Right lobe of liver (tissue), 4 donors: Measurements from ENCODE around the gene CFAP46.

ENCODE experiments used
- POLR2A ChIP-seq: fragments of 450-650 bp; IDR thresholded peaks from one replicate; pipeline ENCODE4 v1.6.1; 2017; ENCODE audit warnings: antibody characterized with exemption, mild to moderate bottlenecking
- TF ChIP-seq, protein P1 (sequence below), 4 donors: fragments of 200-600 bp in 3 of 4; fragments of 450-650 bp in 1 of 4; IDR thresholded peaks; one replicate each; pipeline versions ENCODE4 v1.5.1 to v1.8.0; 2016 to 2022; ENCODE audit warnings: antibody characterized with exemption in 4 of 4, mild to moderate bottlenecking in 2 of 4
- donor health status: DM: no; HTN: no; CAD: no.
- donor health status: DM: no; HTN: no; CAD: no.
- donor health status: DM: no; HTN: yes; CAD: no.

GRCh38 chr10:132990684-132991545, 48.5 kb upstream of the CFAP46 start:
- TF ChIP-seq, protein P1, sequence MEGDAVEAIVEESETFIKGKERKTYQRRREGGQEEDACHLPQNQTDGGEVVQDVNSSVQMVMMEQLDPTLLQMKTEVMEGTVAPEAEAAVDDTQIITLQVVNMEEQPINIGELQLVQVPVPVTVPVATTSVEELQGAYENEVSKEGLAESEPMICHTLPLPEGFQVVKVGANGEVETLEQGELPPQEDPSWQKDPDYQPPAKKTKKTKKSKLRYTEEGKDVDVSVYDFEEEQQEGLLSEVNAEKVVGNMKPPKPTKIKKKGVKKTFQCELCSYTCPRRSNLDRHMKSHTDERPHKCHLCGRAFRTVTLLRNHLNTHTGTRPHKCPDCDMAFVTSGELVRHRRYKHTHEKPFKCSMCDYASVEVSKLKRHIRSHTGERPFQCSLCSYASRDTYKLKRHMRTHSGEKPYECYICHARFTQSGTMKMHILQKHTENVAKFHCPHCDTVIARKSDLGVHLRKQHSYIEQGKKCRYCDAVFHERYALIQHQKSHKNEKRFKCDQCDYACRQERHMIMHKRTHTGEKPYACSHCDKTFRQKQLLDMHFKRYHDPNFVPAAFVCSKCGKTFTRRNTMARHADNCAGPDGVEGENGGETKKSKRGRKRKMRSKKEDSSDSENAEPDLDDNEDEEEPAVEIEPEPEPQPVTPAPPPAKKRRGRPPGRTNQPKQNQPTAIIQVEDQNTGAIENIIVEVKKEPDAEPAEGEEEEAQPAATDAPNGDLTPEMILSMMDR (IDR thresholded peaks at IDR 0.05), result no peak
- TF ChIP-seq POLR2A, result no peak
